ENCODE measurements around the gene HMX1.

- TF ChIP-seq PAX5 (IDR thresholded peaks at IDR 0.05; ENCODE audit: insufficient read depth, low read length, severe bottlenecking) (no peak), POLR2AphosphoS5 (IDR thresholded peaks at IDR 0.05; ENCODE audit: low read depth, low read length) (no peak), POLR2A (IDR thresholded peaks at IDR 0.05; ENCODE audit: low read depth, low read length) (no peak), TAF1 (IDR thresholded peaks at IDR 0.05; ENCODE audit: low read depth, low read length) (no peak), POU2F2 (IDR thresholded peaks at IDR 0.05; ENCODE audit: low read depth, low read length) (no peak), SPI1 (IDR thresholded peaks at IDR 0.05; ENCODE audit: low read depth, low read length) (no peak)
Measured at GRCh38 chr4:8891646-8892555, 20.3 kb upstream of the HMX1 start.

Data from GM12891 (cell line).